HUDEP-2 (cell line): ENCODE results near the gene MEAK7.

Experiments
- DNase-seq, 76 experiments: peaks; one replicate each; lab custom pipeline; 2025; ENCODE audit not compliant: unreplicated experiment in 76 of 76; lab: John Stamatoyannopoulos, UW

MEAK7 gene

GRCh38 chr16:84504420-84505248 is at the start of gene MEAK7:
Gene MEAK7, minus strand, starts transcription at chr16:84504659. Its CDS starts 6,573 bp downstream, at chr16:84498086.
- DNase-seq, result peak; percentile 13 to 98 (median 95)

- peak in 1 of 76 experiments; percentile 2 for DNase-seq
These were observed 49.5 kb upstream of the MEAK7 start for GRCh38 chr16:84553873-84554399.

GRCh38 chr16:84552135-84552534 is 47.7 kb upstream of the MEAK7 start:
- DNase-seq, result no peak

GRCh38 chr16:84550096-84550495 is 45.6 kb upstream of the MEAK7 start:
- DNase-seq, result no peak

GRCh38 chr16:84548971-84549844 is 44.7 kb upstream of the MEAK7 start:
- DNase-seq, result no peak

GRCh38 chr16:84548508-84548907 is 44.0 kb upstream of the MEAK7 start:
- DNase-seq, result no peak

GRCh38 chr16:84547546-84548061 is 43.1 kb upstream of the MEAK7 start:
- peak in 1 of 76 experiments; percentile 2 for DNase-seq

- no peak for DNase-seq
These were observed 42.4 kb upstream of the MEAK7 start for GRCh38 chr16:84546669-84547545.

- DNase-seq, result no peak
These were observed 40.8 kb upstream of the MEAK7 start for GRCh38 chr16:84545114-84545737.

GRCh38 chr16:84544031-84544773 is 39.7 kb upstream of the MEAK7 start:
- DNase-seq, result no peak

GRCh38 chr16:84543253-84543652 is 38.8 kb upstream of the MEAK7 start:
- DNase-seq, result no peak

- DNase-seq, result no peak
These were observed 37.7 kb upstream of the MEAK7 start for GRCh38 chr16:84541999-84542817.

- DNase-seq, result no peak
These were observed 35.7 kb upstream of the MEAK7 start for GRCh38 chr16:84540194-84540593.

- no peak for DNase-seq
These were observed 33.9 kb upstream of the MEAK7 start for GRCh38 chr16:84538222-84538840.

- no peak for DNase-seq
These were observed 33.2 kb upstream of the MEAK7 start for GRCh38 chr16:84537491-84538151.

GRCh38 chr16:84535851-84536250 is 31.4 kb upstream of the MEAK7 start:
- no peak for DNase-seq

GRCh38 chr16:84535408-84535807 is 30.9 kb upstream of the MEAK7 start:
- DNase-seq, result no peak
